Hematopoietic multipotent progenitor cell treated with erythropoietin and hydrocortisone succinate and interleukin-3 and kit ligand, for 6 days (in vitro differentiated cells): Measurements from ENCODE around the gene PHYKPL.

ENCODE experiments used
- DNase-seq: peaks from one replicate; pipeline ENCODE4 v3.0.0-alpha.2; 2015

Gene PHYKPL

GRCh38 chr5:178232124-178232919, at the start of gene PHYKPL:
TSS of gene PHYKPL (minus strand) at chr5:178232802. CDS start at chr5:178232550, 252 bp downstream.
- DNase-seq = peak; percentile 83

GRCh38 chr5:178282391-178282790, 49.8 kb upstream of the PHYKPL start:
- no peak for DNase-seq

DNA sequence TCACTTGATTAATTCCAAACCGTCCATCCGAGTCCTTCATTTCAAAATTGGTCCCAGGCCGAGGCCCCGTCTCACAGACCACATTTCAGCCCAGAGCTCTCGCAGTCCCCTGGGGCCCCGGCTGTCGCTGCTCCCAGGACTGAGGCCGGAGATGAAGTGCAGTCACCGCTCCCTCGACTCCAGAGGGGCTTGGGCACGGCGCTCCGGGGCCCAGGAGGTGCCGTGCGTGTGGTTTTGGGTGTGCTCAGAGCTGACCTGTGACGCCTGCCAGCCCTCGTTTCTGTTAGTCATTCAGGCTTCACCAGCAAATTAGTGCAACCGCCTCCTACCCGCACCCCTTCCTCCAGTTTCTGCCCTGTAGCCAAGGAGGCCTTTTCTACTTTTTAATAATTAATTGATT, 48.7 kb upstream of the PHYKPL start:
- no peak for DNase-seq

DNA sequence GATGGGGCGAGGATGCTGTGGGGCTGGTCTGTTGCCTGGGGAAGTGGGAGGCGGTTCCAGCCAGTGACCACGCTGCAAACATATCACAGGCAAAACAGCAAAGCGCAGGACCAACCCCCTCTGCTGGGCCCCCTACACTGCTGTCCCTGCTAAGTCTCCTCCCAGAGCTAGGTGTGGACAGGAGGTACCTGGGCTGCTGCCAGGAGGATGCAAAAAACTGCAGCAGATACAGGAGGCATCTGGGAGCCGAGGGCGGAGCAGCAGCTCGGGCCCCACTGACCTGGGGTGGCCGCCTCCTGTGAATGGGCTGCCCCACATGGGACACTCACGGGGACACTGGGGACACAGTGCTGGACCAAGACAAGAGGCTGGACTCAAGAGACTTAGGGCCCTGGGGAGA, 48.0 kb upstream of the PHYKPL start:
- DNase-seq = no peak

- DNase-seq = peak; percentile 86
Measured at GRCh38 chr5:178279723-178280438, 47.3 kb upstream of the PHYKPL start.

DNA sequence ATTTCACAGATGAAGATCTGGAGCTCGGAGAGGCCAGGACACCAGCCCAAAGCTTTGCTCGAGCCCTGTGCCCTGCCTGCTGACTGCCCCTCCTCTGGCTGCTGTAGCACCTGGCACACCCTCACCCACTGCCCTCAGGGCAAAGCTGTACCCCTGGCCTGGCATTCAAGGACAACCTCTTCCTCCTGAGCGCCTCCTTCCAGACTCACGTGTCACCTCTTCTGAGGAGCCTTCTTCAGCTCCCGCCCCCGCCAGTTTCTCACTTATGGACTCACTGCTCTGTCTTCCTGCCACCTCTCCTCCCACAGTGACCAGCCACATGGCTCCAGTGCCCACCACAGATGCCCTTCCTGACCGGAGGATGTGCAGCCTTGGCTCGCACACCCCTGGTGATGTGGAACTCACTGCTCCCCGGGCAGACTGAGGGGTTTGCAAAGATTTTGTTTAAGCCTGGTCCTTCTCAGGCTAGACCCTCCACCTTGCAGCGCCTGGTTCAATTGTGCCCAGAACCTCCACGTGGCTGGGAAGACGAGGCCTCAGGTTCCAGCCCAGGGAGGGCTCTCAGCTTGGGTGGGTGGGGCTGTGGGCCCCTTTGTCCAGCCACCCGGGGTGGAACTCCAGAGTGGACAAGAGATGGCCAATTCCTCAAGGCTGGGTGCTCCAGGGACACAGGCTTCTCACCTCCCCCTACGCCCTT, 46.6 kb upstream of the PHYKPL start:
- no peak for DNase-seq

DNA sequence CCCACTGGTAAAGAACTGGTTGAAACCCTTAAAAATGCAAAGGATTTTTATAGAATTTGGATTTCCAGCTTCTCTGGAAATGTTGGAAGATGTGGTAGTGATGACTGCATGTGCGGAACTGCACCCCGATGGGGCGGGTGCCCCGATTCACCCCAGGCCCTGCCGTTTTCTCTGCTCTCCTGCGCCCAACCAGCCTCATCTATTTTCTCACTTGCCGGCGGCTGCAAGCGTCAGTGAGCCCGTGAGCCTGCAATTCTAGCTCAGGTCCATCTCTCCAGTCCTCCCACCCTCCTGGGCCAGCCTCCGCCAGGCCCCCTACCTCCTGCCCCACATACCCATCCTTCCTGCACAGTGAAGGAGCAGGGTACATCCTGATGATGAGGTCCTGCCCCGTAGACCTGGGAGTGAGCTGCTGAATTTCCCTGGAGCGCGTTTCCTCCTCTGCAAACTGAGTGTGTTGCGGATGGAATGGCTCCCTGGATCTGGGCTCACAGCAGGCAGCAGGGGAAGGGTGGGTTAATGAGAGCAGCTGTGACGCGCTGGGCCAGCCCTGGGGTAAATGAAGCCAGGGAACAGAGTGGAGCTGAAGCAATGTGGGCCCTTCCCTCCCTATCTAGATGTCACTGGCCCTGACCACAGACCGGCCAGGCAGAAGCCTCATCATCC, 45.9 kb upstream of the PHYKPL start:
- no peak for DNase-seq

GRCh38 chr5:178277866-178278265, 45.3 kb upstream of the PHYKPL start:
- no peak for DNase-seq

DNA sequence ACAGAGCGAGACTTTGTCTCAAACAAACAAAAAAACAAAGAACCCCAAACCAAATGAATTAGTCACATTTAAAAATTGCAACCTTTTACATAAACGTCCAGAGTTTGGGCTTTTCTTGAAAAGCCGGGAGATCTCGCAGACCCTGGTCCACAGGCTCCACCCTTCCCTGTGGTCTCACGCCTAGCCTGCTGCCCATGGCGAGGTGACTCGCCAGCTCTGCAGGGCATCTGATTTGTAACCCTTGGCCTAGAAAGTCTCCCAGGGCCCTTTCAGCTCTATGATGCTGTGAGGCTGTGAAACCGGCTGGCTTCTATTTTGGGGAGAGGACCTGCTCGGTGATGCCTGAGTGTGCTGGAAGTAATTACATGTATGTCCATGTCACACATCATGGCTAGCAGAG, 44.7 kb upstream of the PHYKPL start:
- no peak for DNase-seq

DNA sequence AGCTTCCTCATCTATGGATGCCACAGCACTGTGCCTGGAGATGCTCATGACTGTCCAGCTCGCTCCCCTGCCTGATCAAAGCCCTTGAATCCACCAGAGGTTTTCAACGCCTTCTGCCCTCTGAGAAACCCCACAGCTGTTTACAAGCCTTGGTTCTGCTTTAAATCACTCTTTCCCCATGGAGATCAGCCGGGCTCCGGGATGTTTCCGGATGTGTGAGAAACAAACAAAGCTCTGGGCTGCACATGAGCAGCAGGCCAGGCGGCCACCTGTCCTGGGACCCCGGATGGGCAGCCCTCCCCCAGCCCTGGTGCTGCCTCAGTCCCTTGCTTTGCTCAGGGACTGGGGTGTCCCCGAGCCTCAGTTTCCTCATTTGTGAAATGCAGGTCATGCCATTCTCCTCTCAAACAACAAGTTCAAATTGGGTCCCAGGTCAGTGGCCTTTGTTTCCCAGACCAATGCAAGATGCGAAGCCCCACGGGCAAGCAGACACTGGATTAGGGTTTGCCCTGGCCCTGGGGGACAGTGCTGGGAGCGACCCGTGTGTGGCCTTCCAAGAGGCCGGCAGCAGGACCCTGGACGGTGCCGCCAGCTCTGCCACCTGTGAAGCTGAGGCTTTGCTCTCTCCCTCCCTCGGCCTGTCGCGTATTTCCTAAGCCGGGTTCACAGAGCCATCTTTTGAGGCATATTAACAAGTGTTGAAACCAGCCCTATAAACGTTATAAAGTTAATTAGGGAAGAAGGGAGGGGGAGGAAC, 42.4 kb upstream of the PHYKPL start:
- DNase-seq = no peak

DNA sequence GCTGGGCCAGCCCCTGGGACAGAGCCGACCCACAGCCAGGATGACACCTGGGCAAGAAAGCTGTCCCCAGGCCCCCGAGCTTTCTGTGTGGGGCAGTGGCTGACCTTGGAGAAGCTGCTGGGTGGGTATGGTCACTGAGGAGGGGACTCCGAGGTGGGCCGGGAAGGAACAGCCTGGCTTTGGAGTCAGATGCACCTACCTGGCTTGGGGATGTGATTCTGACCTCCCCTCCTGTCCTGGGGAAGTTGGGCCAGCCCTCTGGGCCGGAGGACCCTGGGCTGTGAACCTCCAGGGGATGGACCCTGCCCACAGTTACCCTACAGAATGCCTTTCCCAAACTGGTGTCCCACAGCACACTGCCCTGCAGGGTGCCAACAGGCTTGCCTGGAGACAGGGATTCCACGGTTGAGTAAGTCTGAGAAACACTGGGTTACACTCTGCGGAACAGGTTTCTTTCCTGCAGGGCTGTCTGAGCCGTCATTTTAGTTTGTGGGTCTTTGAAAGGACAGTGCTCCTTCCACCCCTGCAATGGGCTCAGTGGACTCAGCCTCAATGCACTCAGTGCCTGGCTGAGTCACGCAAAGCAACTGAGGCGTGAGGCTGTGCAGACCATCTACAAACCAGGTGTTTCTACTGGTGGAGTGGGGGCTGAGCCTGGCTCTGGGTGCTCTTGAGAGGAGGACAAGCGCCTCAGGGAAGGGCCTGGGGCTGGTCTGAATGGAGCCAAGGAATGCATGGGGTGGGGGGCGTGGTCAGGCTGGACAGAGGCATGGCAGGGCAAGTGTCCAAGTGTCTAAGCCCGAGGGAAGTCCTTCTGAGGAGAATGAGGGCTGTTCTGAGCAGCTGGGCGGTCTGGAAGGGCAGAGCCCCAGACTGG, 41.3 kb upstream of the PHYKPL start:
- DNase-seq = no peak

DNA sequence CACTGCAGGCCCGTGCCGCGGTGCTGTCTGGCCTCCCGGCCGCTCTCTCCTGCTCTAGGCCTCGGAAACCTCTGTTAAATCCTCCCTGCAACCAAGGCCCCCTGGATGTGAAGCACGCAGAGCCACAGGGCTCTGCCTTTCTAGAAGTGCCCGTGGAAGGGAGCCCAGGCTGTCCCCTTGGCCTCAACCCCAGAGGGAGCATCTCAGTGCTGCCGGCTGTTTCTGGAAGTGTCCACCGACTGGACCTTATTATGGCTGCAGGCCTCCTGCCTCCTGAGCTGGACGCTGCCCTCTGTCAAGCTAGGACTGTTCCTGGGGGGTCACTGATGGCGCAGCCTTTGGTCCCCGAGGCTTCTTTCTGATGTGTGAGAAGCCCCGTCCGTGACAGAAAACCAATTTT, 40.4 kb upstream of the PHYKPL start:
- DNase-seq = no peak

DNA sequence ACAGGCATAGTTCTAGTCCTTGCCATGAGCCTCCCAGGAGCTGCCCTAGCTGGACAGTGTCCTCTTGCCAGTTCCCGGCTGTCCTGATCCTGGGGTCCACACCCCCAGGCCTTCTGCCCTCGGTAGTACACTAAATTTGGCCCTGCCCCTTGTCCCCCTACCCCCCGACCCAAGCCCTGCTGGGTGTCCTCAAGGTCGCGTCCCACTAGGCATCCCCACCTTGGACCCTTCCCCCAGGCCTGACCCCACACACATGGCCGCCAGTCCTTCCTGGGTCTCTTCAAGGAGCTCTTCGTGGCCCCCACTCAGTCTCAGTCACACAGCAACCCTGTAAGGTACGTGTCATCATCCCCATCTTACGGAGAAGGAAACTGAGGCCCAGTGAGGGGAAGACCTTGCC, 40.0 kb upstream of the PHYKPL start:
- no peak for DNase-seq

GRCh38 chr5:178271726-178272479, 39.3 kb upstream of the PHYKPL start:
- no peak for DNase-seq

DNA sequence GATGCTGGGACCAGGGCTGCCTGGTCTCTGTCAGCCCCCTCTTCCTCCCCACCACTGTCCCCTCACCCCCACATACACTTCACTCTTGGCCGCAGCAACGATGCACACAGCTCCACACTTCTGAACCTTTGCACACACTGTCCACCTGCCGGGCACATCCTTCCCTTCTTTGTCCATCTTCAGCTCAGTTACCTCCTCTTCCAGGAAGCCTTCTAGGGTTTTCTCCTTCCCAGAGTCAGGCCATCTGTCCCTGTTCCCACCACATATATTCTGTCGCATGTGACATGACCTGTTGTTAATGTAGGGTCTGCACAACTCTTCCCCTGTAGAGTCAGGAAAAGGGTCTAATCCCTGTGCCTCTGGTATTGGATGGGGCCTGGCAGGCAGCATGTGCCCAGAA, 38.6 kb upstream of the PHYKPL start:
- DNase-seq = no peak

GRCh38 chr5:178269499-178269898, 36.9 kb upstream of the PHYKPL start:
- DNase-seq = no peak

- DNase-seq = no peak
Measured at GRCh38 chr5:178267876-178268275, 35.3 kb upstream of the PHYKPL start.

- DNase-seq = no peak
Measured at GRCh38 chr5:178267245-178267644, 34.6 kb upstream of the PHYKPL start.

GRCh38 chr5:178266581-178266980, 34.0 kb upstream of the PHYKPL start:
- no peak for DNase-seq

DNA sequence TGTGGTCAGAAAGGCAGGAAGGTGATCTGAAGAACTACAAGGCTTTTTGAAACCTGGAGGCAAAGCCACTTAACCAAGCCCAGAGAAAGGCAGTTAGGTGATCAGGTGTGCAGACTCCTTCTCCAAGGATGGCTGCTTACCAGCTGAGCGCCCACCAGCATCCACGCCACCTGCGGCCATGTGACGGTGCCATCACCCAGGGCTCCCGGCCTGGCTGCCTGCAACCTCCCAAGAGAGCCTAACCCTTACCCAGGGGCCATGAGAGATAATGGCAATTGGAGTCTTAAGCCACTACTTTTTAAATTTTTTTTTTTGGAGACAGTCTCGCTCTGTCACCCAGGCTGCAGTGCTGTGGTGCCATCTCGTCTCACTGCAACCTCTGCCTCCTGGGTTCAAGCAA, 33.1 kb upstream of the PHYKPL start:
- no peak for DNase-seq

- DNase-seq = no peak
Measured at GRCh38 chr5:178264044-178264443, 31.4 kb upstream of the PHYKPL start.
